AG04450 (cell line): Measurements from ENCODE around the gene SUPT4H1. TPM values are rescaled to one million over a fixed set of nuclear protein-coding genes. Genes with fewer than 3 reads are reported as not detected.
A peak's percentile ranks its signal among the peaks of the same experiment; 100 is the strongest.

Experiments used
- CTCF ChIA-PET: fragments of 300-600, 350-600 bp; formaldehyde crosslinking; extraction: SDS; loops from one replicate; lab custom pipeline; 2022; ENCODE audit warnings: antibody characterized with exemption, inconsistent platforms; lab: Charles Lee
- POLR2A ChIA-PET: fragments of 350-600 bp; formaldehyde crosslinking; extraction: SDS; loops from one replicate; lab custom pipeline; 2021; ENCODE audit warnings: antibody characterized with exemption, inconsistent platforms; lab: Yijun Ruan, JAX
- DNase-seq: peaks from one replicate; pipeline ENCODE4 v3.0.0-alpha.2; 2011; ENCODE audit warnings: low read depth, low spot score
- H3K27ac ChIP-seq: one replicate; pipeline ENCODE4 v1.5.1; 2012; ENCODE audit warnings: low read depth, low read length, control low read depth
- H3K27me3 ChIP-seq: one replicate; pipeline ENCODE4 v1.6.0; 2012; ENCODE audit warnings: low read length; ENCODE audit not compliant: control insufficient read depth, insufficient read depth
- H3K4me3 ChIP-seq: 2 replicates; pipeline ENCODE4 v1.5.1; 2011; ENCODE audit warnings: mild to moderate bottlenecking, low read depth, low read length, control low read depth
- H3K9me3 ChIP-seq: 2 replicates; pipeline ENCODE4 v1.5.1; 2012; ENCODE audit warnings: low read length; ENCODE audit not compliant: control insufficient read depth, insufficient read depth
- polyA plus RNA-seq: library from polyadenylated mRNA; depleted of rRNA; stranded (reverse); fragments of >200 nt; gene quantifications from 2 replicates; pipeline ENCODE4 v1.2.3, GENCODE V29; 2011
- TF ChIP-seq, protein P1 (sequence below): IDR thresholded peaks from 2 replicates; pipeline ENCODE4 v1.5.1; 2011; ENCODE audit warnings: low read depth, low read length, control low read depth, inconsistent platforms

The SUPT4H1 gene
- polyA plus RNA-seq, 1 experiment = 191 TPM

DNA sequence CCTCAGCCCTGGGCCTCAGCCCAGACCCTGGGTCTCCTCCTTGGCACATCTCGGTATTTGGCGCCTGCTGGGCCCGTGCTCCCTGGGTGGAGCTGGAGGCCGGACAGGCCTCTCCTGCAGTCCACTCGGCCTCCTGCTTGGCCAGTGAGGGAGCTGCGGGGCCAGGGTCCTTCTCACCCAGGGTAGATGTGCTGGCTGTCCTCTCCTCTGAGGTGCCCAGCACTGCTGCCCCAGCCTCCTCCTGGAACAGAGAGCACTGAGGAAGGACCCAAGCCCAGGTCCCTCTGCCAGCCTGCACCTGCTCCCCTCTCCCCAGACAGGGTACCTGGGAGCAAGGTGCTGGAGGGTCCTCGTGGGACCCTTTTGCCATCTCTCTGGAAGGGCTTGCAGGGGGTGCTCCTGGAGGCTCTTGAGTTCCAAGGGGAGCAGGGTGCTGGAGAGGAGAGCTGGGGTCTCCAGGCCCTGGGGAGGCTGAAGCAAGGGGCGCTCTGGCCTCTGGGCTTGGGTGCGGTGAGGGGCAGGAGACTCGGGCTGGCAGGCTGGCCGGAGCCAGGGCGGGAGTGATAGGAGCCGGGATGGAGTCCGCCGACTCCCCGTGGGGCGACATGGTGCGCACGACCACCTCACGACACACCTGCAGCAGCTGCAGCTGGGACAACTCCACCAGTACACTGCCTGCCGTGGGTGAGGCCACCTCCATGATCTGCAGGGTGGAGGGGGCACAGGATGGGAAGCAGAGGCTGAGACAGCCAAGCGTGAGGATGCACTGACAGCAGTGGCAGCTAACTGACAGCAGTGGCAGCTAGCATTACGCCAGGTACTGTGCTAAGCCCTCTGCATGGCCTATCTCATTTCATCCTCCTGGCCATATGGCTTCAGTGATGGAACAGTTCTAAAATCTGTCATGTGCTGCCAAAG is 41.2 kb downstream of the SUPT4H1 start:
- Histone ChIP-seq H3K4me3 (no peak overlapping the region), H3K27ac (no peak overlapping the region), H3K27me3 (no peaks in the 10 kb centered on the region), H3K9me3 (no peaks in the 10 kb centered on the region; the same call in 1 of the 2 replicates)
- CTCF ChIA-PET = interaction anchor here (0.6 kb wide), 2 partner anchors 59 to 61 kb away, joined by 3 to 6 read pairs; no protein-coding TSS in a partner anchor
- POLR2A ChIA-PET = no interaction called here
- TF ChIP-seq, protein P1, sequence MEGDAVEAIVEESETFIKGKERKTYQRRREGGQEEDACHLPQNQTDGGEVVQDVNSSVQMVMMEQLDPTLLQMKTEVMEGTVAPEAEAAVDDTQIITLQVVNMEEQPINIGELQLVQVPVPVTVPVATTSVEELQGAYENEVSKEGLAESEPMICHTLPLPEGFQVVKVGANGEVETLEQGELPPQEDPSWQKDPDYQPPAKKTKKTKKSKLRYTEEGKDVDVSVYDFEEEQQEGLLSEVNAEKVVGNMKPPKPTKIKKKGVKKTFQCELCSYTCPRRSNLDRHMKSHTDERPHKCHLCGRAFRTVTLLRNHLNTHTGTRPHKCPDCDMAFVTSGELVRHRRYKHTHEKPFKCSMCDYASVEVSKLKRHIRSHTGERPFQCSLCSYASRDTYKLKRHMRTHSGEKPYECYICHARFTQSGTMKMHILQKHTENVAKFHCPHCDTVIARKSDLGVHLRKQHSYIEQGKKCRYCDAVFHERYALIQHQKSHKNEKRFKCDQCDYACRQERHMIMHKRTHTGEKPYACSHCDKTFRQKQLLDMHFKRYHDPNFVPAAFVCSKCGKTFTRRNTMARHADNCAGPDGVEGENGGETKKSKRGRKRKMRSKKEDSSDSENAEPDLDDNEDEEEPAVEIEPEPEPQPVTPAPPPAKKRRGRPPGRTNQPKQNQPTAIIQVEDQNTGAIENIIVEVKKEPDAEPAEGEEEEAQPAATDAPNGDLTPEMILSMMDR = no peak
- no peak for DNase-seq

DNA sequence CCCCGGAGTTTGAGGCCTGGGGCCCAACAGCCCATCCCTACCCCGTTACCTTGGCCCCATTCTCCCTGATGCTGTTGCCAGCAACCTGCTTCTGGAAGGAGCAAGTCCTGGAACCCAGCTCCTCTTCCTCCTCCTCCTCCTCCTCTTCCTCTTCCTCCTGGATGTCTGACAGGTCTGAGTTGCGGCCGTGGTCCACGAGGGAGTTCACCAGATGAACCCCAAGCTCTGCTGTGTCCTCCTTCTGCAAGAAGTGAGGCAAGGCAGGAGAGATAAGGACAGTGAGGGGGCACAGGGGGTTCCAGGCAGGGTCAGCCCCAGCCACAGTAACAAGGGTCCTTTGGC is 42.1 kb downstream of the SUPT4H1 start:
- no peaks in the 10 kb centered on the region for H3K27me3 ChIP-seq
- CTCF ChIA-PET = interaction anchor here (0.6 kb wide), 2 partner anchors 60 kb away, joined by 3 to 6 read pairs; no protein-coding TSS in a partner anchor
- DNase-seq = no peak
- H3K4me3 ChIP-seq = no peak overlapping the region
- no peak overlapping the region for H3K27ac ChIP-seq
- TF ChIP-seq, protein P1 = no peak
- POLR2A ChIA-PET = no interaction called here
- no peaks in the 10 kb centered on the region; the same call in 1 of the 2 replicates for H3K9me3 ChIP-seq

DNA sequence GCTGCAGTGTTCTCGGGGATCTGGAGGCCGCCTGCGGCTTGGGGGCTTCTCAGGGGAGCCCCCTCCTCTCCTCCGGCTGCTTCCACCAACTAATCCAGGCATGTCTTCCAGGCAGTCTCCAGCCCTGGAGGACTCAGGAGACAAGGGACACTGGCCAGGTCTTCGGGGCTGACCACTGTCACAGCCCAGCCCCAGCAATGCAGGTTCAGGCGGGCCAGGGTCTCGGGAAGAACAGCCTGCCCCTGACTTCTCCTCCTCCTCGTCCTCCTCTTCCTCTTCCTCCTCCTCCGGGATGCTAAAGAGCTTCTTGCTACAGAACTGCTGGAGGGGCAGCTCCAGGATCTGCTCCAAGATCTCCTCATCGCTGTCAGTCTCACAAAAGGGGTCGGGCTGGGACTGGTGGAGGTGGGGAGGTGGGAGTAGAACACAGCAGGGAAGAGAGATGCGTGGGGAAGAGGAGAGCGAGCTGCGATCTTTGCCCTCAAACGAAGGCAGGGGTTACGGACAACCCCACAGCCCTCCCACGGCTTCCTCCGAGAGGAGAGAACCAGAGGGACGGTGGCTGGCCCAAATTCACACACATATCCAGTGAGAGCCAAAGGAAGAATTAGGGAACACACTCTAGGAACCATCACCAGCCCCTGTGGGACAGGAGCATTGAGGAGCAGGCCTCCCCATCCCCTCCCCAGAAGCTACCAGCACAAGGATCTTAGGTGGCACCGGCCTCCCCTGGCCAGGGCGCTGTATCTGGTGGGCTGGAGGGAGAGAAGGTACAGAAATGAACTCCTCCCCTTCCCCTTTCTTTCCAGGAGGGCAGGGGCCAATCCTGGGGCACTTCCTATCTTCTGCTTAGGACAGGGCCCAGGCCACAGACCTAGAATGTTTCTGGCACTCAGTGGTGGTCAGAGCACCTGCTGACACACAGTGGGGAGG is 42.8 kb downstream of the SUPT4H1 start:
- TF ChIP-seq, protein P1 = no peak
- H3K9me3 ChIP-seq = no peaks in the 10 kb centered on the region; the same call in 1 of the 2 replicates
- H3K27ac ChIP-seq = no peak overlapping the region
- ChIA-PET POLR2A (no interaction called here), CTCF (interaction anchor here (0.6 to 2.2 kb wide), 3 partner anchors 59 to 108 kb away, joined by 3 to 12 read pairs (median 4); partner anchors contain the start of gene RNF43)
- H3K4me3 ChIP-seq = no peak overlapping the region
- H3K27me3 ChIP-seq = no peaks in the 10 kb centered on the region
- DNase-seq = no peak

DNA sequence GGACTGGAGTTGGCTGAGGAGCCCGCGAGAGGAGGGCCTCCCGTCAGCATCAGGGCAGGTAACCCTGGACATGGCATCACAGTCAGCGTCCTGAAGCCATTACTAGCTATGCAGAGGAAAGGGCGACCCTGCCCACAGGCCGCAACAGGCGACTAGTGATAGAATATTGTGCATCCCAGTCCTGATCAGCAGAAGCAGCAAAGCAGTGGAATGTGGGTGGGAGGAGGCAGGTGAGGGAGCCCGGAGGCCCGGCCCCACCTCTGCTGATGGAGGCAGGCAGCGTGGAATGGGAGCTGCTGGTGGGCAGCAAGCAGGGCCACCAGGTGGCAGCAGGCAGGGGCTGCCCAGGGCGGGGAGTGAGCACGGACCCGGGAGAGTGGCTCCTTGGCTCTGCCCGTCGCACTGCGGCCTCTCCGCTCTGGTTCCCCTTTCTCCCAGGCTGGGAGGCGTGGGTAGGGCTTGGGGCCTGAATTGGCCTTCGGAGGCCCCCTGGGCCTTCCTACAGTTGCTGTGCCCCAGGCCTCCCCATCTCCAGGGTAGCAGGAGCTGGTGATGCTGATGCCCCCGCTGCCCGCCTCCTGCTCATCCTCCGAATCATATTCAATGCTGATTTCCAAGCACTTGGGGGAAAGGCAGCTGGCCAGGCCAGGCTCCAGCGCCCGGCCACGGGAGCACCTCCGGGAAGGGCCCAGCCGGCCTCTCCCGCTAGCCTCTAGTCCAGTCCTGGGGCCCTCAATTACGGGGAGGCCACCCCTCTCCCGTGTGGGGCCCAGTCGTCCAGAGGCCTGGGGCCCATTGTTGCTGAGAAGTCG is 43.6 kb downstream of the SUPT4H1 start:
- no peak overlapping the region for H3K4me3 ChIP-seq
- H3K9me3 ChIP-seq = no peaks in the 10 kb centered on the region; the same call in 1 of the 2 replicates
- TF ChIP-seq, protein P1 = peak; percentile 38
- no peak for DNase-seq
- ChIA-PET CTCF (interaction anchor here (1.5 to 2.2 kb wide), 2 partner anchors 58 to 109 kb away, joined by 4 to 12 read pairs; partner anchors contain the start of gene RNF43), POLR2A (no interaction called here)
- H3K27me3 ChIP-seq = no peaks in the 10 kb centered on the region
- H3K27ac ChIP-seq = no peak overlapping the region
